Activated CD8-positive, alpha-beta memory T cell treated with anti-CD3 and anti-CD28 coated beads for 1 hour (primary cell): ENCODE measurements around the gene TPM1.
"Not testable (repeated sequence)": the region's sequence is repeated elsewhere in the genome, so short reads cannot be mapped to it uniquely, and the experiment has no call there.

Source experiments
- DNase-seq, 2 donors: peaks; one replicate each; pipeline ENCODE4 v3.0.0-alpha.2; 2020; ENCODE audit warnings: low read depth in 1 of 2; ENCODE audit errors: extremely low read depth in 1 of 2

TPM1 gene

GRCh38 chr15:63041974-63042876 lies at the start of gene TPM1:
TPM1 (plus strand) TSS chr15:63042747; CDS start chr15:63042830, 83 bp downstream.
- DNase-seq = no peak

GRCh38 chr15:62993066-62993465 lies 49.5 kb upstream of the TPM1 start:
- DNase-seq = no peak

- DNase-seq = not testable (repeated sequence)
These were observed 48.9 kb upstream of the TPM1 start for GRCh38 chr15:62993632-62994031.

- no peak for DNase-seq
These were observed 48.1 kb upstream of the TPM1 start for GRCh38 chr15:62994439-62994838.

GRCh38 chr15:62994975-62995681 lies 47.4 kb upstream of the TPM1 start:
- no peak for DNase-seq

GRCh38 chr15:62997441-62997840 lies 45.1 kb upstream of the TPM1 start:
- DNase-seq = no peak

- no peak for DNase-seq
These were observed 44.2 kb upstream of the TPM1 start for GRCh38 chr15:62998262-62998890.

- no peak for DNase-seq
These were observed 43.4 kb upstream of the TPM1 start for GRCh38 chr15:62999178-62999577.

GRCh38 chr15:62999923-63000561 lies 42.5 kb upstream of the TPM1 start:
- no peak for DNase-seq

GRCh38 chr15:63000706-63001105 lies 41.8 kb upstream of the TPM1 start:
- no peak for DNase-seq

GRCh38 chr15:63004211-63004610 lies 38.3 kb upstream of the TPM1 start:
- DNase-seq = no peak

GRCh38 chr15:63006032-63006878 lies 36.3 kb upstream of the TPM1 start:
- DNase-seq = no peak

GRCh38 chr15:63008333-63009049 lies 34.1 kb upstream of the TPM1 start:
- no peak for DNase-seq

- DNase-seq = no peak
These were observed 32.2 kb upstream of the TPM1 start for GRCh38 chr15:63010386-63010785.

GRCh38 chr15:63010920-63011693 lies 31.4 kb upstream of the TPM1 start:
- DNase-seq = no peak

GRCh38 chr15:63012444-63012843 lies 30.1 kb upstream of the TPM1 start:
- DNase-seq = no peak

GRCh38 chr15:63013052-63013808 lies 29.3 kb upstream of the TPM1 start:
- no peak for DNase-seq

- no peak for DNase-seq
These were observed 28.0 kb upstream of the TPM1 start for GRCh38 chr15:63014578-63014977.
